Medulla oblongata (tissue), 1 donor: ENCODE measurements around the gene LIN37.
"Not testable (repeated sequence)": the region's sequence is repeated elsewhere in the genome, so short reads cannot be mapped to it uniquely, and the experiment has no call there.

Experiments
- DNase-seq: peaks from one replicate; pipeline ENCODE4 v3.0.0-alpha.2; 2015; ENCODE audit errors: extremely low spot score

Gene LIN37

GRCh38 chr19:35789195-35789977 is 41.0 kb downstream of the LIN37 start:
- no peak for DNase-seq

GRCh38 chr19:35789978-35790944 is 41.9 kb downstream of the LIN37 start:
- no peak for DNase-seq

DNA sequence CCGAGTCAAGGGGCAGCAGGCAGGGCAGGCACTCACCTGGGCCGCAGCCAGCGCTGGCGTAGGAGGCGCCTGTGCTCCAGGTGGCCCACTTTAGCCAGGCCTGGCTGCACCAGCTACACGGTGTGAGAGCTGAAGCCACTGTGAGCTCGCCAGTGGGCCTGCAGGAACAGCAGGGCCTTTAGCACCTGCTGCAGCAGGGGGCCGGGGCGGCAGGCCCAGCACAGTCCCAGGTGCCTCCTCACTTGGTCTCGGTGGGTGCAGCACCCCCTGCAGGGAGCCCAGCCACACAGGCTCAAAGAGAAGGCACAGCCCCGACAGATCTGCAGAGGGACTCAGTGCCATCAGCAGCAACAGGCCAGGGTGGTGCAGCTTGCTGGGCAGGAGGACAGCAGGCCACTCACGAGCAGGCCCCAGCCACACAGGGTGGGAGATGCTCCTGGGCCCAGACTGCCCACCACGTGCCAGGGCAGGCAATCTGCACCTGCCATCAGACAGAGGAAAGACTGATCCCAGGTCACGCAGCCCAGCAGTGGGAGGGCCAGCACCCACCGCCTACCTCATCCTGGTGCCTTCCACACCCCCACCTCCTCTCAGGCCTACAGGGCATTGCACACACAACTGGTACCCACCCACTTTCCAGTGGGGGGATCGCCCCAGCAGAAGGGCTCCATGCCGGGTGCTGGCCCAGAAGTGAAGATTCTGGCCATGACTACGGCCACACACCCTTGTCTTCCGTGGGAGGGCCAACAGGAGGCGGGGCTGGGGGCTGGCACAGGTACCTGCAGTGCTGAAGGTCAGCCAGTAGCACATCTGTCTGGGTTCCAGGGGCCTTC is 42.8 kb downstream of the LIN37 start:
- DNase-seq = no peak

DNA sequence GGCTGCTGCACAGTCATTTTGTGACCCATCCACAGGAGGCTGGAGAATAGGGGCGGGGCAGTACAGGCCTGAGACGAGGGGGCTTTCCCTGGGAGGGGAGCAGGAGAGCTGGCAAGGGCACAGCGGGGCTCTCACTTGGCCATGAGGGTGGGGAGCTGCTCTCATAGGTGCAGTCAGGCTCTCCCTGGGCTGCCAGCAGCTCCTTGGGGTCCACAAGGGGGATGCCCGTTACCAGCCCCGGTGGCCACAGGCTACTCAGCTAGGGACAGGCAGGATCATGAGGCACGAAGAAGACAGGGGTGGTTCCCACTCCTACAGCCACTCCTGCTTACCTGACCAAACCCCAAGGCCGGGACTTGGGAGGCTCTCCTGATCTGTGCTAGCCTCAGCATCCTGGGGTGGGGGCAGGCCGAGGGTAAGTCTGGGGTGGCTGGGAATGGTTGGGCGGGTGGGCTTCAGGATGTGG is 43.5 kb downstream of the LIN37 start:
- DNase-seq = no peak

- DNase-seq = no peak
These were observed 43.9 kb downstream of the LIN37 start for GRCh38 chr19:35792312-35792711.

DNA sequence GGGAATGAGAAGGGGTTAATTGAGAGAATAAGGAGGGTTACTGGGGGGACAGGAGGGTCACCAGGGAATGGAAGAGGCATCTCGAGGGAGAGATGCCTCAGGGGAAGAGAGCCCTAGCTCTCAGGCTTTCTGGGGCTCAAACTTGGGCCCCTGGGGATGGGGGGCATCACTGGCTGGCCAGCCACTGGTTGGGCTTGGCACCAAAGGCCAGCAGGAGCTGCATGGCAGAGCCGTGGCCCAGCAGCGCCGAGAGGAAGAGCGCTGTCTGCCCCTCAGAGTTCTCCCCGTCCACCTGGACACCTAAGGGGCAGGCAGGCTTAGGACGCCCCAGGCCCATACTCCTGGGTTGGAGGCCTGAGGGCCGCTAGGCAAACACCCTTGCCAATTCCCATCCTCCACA is 44.5 kb downstream of the LIN37 start:
- DNase-seq = no peak

- no peak for DNase-seq
These were observed 45.2 kb downstream of the LIN37 start for GRCh38 chr19:35793381-35794165.

GRCh38 chr19:35795564-35795963 is 47.2 kb downstream of the LIN37 start:
- DNase-seq = not testable (repeated sequence)

DNA sequence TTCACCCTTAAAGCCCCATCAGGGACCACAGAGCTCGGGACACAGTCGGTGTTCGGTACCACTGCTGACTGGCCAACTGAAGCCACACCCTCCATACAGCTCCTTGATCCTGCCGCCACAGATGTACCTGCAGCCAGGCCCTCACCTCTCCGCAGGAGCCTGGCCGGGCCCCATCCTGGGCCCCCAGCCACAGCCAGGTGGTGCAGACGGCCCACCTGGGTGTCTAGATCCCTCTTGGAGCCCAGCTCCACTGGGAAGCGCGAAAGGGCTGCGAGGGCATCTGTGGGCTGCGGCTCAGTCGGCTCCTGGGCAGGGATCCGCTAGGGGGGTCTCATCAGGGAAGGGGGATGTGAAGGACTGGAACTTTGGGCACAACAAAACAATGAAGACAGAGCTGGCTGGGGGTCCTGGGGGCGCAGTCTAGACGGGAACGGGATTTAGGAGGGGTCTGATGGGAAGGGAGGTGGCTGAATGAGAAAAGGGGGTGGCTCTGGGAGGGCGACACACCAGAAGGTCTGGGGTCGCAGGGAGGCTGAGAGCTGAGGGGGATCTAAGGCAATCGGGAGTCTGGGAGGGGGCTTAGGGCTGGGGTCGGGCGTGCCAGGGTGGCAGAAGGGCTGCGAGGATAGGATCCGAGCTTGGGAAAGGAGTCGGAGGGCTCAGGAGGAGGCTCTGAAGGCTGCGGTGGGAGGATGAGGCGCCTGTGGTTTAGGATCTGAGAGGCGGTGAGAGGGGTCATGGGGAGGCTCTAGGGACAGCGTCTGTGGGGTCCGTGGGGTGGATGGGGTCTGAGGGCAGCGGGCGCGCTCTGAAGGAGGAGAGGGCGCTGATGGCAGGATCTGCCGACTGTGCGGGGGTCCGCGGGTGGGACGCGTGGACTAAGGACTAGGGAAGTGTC is 48.5 kb downstream of the LIN37 start:
- no peak for DNase-seq

GRCh38 chr19:35797663-35798062 is 49.3 kb downstream of the LIN37 start:
- DNase-seq = peak; percentile 26

- DNase-seq = no peak
These were observed 53.5 kb downstream of the LIN37 start for GRCh38 chr19:35801828-35802227.
